NCI-H69 (cell line): Measurements from ENCODE around the gene XXYLT1.

Source experiments
- DNase-seq: peaks from one replicate; lab custom pipeline; 2025; lab: John Stamatoyannopoulos, UW

Gene XXYLT1

GRCh38 chr3:195266428-195266827 lies 4.5 kb downstream of the XXYLT1 start:
- DNase-seq = no peak

GRCh38 chr3:195265363-195265976 lies 5.5 kb downstream of the XXYLT1 start:
- DNase-seq = no peak

DNA sequence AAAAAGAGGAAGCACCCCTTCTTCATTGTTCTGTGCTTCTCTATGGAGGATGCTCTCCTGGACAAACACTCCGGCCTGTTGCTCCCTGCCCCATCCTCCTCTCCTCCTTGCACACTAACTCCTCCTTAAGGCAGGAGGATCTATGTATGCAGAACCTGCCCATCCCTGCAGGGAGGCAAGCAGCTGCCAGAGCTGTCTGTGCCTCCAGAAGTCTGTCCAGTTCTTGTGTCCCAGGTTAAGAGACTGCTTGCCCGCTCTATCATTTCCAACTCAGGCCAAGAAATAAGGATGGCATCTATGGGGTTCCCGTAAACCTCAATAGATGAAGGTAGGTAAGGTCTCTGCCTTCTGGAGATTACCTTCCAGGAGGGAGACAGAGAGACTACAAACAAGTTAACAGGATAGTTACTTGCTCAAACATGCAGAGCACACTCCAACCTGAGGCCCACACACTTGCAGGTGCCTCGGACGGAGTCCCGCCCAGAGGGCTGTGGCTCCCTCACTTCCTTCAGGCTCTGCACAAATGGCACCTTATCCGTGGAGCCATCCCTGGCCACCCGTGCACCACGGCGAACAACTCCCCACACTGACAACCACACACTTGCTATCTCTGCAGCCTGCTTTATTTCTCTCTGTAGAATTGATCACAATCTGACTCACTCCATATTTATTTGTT lies 6.9 kb downstream of the XXYLT1 start:
- no peak for DNase-seq

DNA sequence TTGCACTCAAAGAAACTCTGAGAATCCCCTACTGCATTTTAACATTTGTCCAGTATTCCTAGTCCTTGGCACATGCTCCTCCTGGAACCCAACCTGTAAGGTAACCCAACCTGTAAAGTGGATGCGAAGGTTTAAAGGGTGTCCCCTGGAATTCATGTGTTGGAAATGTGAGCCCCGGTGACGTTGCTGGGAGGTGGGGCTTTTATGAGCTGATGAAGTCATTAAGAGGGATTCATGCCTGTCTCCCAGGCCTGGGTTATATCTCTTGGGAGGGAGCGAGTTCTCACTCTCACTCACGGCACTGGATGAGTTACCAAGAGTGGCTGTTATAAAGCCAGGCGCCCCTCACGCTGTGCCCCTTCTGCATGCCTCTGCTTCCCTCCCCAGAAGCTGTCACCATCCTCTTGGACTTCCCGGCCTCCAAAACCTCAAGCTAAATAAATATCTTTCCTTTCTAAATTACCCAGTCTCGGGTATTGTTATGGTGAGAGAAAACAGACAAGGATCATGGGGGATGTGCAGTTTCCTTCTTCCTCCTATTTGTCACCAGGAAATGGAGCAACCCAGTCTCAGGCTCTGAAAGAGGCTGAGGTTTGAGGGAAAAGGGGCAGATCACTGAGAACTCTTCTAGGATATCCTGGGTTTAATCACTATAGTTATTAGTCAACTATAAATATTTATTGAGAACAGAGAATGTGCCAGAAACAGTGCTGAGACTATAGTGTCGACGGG lies 7.6 kb downstream of the XXYLT1 start:
- DNase-seq = no peak

DNA sequence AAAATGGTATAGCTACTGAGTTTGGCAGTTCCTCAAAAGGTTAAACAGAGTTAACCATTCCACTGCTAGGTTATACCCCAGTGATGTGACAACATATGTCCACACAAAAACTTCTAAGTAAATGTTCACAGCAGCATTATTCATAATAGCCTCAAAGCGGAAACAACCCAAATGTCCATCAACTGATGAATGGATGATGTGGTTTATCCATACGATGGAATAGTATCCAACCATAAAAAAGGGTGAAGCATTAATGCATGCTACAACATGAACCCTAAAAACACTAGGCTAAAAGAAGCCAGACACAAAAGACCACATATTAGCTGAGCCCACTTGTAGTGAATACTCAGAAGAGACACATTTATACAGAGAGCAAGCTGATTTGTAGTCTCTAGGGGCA lies 9.0 kb downstream of the XXYLT1 start:
- DNase-seq = no peak

DNA sequence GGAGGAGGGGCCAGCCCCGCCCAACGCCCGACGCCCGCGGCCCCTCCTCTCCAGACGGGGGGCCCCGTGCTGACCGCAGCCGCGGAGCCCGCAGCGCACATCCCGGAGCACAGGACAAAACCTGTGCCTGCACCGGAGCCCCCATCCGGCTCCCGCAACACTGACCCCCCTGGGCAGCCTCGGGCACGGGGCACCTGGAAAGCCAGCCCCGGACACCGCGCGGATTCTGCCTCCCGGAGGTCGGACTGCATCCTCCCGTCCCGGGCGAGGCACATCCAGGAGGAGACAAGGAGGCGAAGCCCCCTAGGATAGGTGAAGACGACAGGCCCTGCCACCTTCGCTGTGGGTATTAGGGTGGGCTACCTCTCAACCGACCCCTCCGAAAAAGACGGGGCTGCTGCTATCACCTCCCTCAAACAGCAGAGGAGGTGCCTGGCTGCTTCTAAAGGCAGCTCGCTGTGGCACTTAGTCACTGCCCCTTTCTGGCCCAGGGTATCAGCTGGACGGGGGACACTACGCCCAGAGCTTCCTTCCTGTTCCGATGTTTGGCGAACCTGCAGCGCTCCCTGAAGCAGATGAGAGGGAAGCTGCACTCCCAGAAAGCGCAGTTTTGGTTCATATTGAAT lies 10.6 kb downstream of the XXYLT1 start:
- peak; percentile 56 for DNase-seq

- DNase-seq = peak; percentile 93
These were observed 11.3 kb downstream of the XXYLT1 start for GRCh38 chr3:195259475-195260279.

DNA sequence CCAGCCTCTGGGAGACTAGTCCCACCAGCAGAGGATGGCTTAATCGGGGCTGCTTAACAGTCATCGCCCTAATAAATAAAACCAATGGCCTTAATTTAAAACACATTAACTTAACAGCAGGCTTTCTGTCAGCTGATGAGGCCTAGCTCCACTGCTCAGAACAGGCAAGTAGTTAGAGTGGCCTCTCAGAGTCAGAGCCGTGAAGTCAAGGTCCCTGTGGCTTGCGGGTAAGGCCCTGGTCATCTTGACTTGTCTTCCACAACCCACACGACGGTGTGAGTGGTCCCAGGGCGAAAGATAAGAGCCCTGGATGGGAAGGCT lies 11.8 kb downstream of the XXYLT1 start:
- no peak for DNase-seq

DNA sequence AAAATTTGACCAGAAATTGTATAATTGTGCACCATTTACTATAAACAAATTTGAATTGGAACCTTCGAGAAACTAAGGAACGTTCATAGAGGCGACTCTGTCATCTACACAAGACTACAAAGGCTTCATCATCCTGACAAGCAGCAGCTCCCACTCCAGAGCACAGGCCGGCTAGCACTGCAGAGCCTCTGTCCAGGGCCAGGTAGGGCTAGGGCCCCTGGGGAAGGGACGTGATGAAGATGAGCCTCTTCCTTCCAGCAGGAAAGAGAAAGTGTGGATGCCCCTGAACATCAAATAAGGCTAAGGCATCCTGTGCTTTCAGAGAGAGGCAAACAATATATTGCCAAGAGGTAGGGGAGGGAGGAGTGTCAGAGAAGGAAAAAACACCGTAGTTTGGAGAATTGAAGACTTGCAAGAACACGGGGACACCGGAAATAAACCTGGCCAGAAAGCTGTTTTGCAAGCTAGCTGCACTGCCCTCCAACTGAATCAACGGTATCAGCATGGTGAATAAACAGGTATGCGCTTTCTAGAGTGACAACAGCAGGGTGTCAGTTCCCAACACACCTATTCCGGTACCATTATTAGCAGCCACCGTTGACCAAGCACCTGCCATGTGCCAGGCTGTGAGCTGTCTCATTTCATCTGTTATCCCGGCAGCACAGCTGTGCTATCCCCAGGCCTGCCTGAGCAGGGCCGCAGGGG lies 12.4 kb downstream of the XXYLT1 start:
- DNase-seq = peak; percentile 56

DNA sequence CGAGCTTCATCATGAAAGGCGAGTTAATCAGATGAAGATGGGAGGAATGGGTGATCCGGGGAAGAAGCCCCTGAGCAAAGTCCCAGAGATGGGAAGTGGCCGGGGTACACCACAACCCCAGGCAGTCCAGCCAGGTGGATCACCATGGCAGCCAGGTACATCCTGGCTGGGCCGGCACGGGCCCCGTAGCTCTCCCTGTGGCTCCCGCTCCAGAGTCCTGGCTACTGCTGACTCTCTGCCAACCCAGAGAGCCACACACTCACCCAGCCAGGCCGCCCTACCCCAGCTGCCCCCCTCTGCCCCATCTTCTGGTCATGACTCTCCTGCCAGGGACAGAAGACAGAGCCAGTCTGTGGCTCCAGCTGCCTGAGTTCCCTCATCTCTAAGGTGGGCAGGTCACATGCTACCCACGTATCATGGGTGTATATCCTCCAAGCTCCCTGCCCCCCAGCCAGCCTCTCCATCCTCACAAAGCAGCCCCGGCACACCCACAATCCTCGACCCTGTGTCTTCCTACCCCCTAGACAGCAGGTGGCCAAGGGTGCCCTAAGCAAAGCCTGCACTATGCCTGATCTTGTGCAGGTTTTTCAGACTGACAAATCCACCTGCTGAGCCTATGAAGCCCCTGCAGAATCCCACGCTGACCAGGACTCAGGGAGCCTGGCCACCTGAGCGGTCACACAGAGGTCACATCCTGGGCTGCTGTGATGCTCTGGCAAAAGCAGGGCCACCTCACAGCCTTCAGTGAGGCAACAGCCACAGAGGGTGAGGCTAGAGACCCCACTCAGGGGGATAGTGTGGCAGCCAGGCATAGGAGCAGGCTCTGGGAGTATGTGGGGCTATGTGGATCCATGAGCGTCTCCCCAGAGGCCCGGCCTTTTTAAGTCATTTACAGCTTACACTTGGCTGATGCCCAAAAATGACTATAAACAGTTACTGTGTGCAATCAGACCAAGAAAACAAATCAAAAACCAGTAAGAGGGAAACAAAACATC lies 13.2 kb downstream of the XXYLT1 start:
- no peak for DNase-seq

DNA sequence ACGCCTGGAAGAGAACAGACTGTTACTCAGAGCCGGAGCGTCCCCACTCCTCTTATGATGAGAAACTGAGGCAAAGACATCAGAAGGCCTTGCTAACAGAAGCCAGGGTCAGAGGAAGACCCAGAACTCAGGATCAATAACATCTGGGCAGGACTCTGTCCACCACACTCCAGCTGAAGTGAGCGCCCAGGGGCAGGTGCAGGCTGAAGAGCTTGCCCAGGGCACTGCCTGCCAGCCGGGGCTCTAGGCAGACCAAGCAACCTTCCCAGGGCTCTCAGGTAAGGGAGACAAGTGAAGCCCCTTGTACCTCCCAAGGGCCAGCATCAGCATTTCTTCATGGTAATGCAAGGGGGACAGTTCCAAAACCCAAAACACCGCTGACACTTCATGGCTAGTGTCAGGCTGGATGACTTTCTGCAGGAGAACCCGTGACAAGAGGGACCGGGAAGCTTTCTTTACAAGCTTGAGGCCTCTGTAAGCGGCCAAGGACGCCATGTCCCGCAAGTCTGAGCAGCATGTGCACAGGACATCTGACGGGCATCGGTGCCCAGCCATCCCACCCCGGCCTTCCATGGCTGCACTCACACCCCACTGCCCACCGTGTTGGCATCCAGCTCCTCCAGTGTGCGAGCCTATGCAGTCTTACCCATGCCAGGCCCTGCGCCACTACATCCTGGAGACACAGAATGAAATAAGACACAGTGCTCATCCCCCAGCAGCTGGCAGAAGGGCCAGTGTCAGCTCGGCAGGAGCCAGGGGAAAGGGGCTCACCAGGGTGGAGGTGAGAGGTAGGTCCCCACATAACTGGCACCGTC lies 14.1 kb downstream of the XXYLT1 start:
- DNase-seq = no peak

- DNase-seq = no peak
These were observed 15.1 kb downstream of the XXYLT1 start for GRCh38 chr3:195255571-195256501.

- no peak for DNase-seq
These were observed 15.8 kb downstream of the XXYLT1 start for GRCh38 chr3:195255176-195255500.

DNA sequence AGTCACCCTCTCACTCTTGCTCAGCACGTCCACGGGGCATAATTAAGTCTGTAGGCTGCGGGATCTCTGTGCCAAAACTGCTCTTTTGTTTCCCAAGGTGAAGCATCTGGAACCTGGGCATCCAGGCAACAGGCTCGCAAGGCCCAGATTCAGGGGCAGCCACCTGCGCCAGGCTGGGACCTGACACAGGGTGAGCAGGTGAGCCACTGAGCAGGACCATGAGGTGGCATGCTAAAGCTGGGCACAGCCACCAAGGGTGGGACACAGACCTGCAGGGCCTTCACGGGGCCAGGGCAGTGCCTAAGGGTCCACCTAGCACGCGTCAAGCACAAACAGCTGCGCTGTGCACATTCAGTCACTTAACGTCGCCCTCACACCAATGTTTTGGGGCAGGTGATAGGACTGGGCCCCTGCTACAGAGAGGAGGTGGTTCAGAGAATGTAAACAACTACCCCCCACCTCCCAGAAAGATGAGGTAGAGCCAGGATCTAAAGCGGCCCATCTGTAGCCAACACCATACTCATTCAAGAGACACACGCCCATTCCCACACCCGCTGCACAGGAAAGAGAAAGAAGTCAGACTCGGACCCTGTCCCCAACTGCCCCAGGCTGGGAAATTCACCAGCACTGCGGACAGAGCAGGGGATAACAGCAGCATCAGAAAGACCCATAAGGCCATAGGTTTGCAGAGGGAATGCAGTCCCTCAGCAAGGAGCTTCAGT lies 16.3 kb downstream of the XXYLT1 start:
- peak; percentile 86 for DNase-seq

- no peak for DNase-seq
These were observed 17.0 kb downstream of the XXYLT1 start for GRCh38 chr3:195253923-195254432.

DNA sequence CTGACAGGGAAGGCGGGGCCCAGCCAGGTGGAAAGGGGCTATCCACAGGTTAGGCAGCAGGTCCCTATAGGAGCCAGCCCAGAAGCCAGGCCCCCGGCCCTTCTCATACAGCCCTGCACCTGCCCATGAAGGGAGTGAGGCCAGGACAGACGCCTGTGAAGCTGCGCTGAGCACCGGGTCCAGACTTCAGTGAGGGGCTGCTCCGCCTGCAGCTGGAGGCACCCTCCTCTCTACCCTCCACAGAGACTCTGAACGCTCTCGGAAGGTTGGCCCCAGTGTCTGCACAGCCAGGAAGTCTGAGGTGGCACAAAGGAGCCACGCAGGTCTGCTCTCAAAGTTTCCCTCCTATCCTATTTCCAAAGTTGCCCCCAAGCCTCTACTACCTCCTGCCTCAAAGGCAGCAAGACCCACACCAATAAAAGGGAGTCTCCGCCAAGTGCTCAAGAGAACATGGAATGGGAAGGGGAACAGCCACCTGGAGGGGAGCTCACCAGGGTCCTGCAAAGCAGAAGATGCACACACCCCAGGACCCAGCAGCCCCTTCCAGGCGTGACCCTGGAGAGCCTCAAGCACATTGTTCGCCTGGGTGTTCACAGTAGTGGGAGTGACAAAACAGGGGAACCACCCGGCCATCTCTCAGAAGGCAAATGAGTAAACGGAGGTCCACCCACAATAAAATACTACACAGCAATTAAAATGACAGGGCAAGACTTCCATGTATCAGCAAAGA lies 19.5 kb downstream of the XXYLT1 start:
- no peak for DNase-seq
